Measurements from ENCODE around the gene C14orf93.

The C14orf93 gene

GRCh38 chr14:23056145-23056955 is 46.4 kb upstream of the C14orf93 start:
- H3K27me3 ChIP-seq (replicated peaks in 2 of 5; ENCODE audit: control insufficient read depth in 4 of 5, insufficient read depth in 5 of 5, low read length in 4 of 5) = peaks cover 0 to 7% (median 5%) of the 10 kb centered on the region in 5 experiments
- peaks cover 12 to 26% (median 21%) of the 10 kb centered on the region in 4 experiments for H3K36me3 ChIP-seq (ENCODE audit: control insufficient read depth in 4 of 4, insufficient read depth in 4 of 4, low read length in 3 of 4)
- peak; percentile 74 to 82 (median 79) for DNase-seq
- H3K9me3 ChIP-seq (ENCODE audit: control extremely low read depth in 1 of 5, control insufficient read depth in 4 of 5, insufficient read depth in 2 of 5, low read depth in 1 of 5, low read length in 4 of 5) = no peaks in the 10 kb centered on the region
- WGBS (ENCODE audit: insufficient coverage) = 9% methylated on average over 12 of the region's 17 CpGs
- ChIA-PET POLR2A (interaction anchor here (0.7 to 1.7 kb wide), 2 partner anchors 70 to 205 kb away, joined by 3 to 5 read pairs; no protein-coding TSS in a partner anchor), CTCF (interaction anchor here (0.7 to 33.6 kb wide), 18 partner anchors 10 to 133 kb away, joined by 3 to 933 read pairs (median 5); partner anchors contain the start of genes ACIN1, AJUBA, PRMT5 and PSMB11)
- H3K27ac ChIP-seq (ENCODE audit: insufficient read depth in 1 of 2, low read depth in 1 of 2, low read length in 2 of 2, poor library complexity in 1 of 2, severe bottlenecking in 2 of 2) = no peak overlapping the region
- peaks cover 0 to 21% (median 19%) of the 10 kb centered on the region in 4 experiments for H3K4me1 ChIP-seq (ENCODE audit: control extremely low read depth in 1 of 4, control insufficient read depth in 4 of 4, insufficient read depth in 4 of 4, low read length in 3 of 4)
- peak overlapping the region in 5 of 7 experiments; percentile 38 to 82 (median 79) for H3K4me3 ChIP-seq (ENCODE audit: control insufficient read depth in 1 of 7, extremely low read depth in 1 of 7, insufficient read depth in 4 of 7, low read depth in 2 of 7, low read length in 6 of 7)

GRCh38 chr14:23055621-23056144 is 45.7 kb upstream of the C14orf93 start:
- POLR2A ChIA-PET = interaction anchor here (1.7 kb wide), 1 partner anchor 70 kb away, joined by 5 read pairs; no protein-coding TSS in a partner anchor
- no peak for DNase-seq

GRCh38 chr14:23055147-23055550 is 45.2 kb upstream of the C14orf93 start:
- peaks cover 8 to 17% (median 11%) of the 10 kb centered on the region in 4 experiments for H3K36me3 ChIP-seq (ENCODE audit: control insufficient read depth in 4 of 4, insufficient read depth in 4 of 4, low read length in 3 of 4)
- H3K27me3 ChIP-seq (replicated peaks in 2 of 5; ENCODE audit: control insufficient read depth in 4 of 5, insufficient read depth in 5 of 5, low read length in 4 of 5) = peaks cover 0 to 7% (median 5%) of the 10 kb centered on the region in 5 experiments
- peaks cover 0 to 21% (median 19%) of the 10 kb centered on the region in 4 experiments for H3K4me1 ChIP-seq (ENCODE audit: control extremely low read depth in 1 of 4, control insufficient read depth in 4 of 4, insufficient read depth in 4 of 4, low read length in 3 of 4)
- DNase-seq = no peak
- no peak overlapping the region for H3K4me3 ChIP-seq (ENCODE audit: control insufficient read depth in 1 of 7, extremely low read depth in 1 of 7, insufficient read depth in 4 of 7, low read depth in 2 of 7, low read length in 6 of 7)
- 96% methylated on average over 8 of the region's 12 CpGs for WGBS (ENCODE audit: insufficient coverage)
- POLR2A ChIA-PET = interaction anchor here (1.7 kb wide), 1 partner anchor 69 kb away, joined by 5 read pairs; no protein-coding TSS in a partner anchor
- CTCF ChIA-PET = interaction anchor here (1.3 to 33.6 kb wide), 14 partner anchors 9 to 135 kb away, joined by 3 to 933 read pairs (median 7); partner anchors contain the start of genes ACIN1, AJUBA and PSMB11
- no peaks in the 10 kb centered on the region for H3K9me3 ChIP-seq (ENCODE audit: control extremely low read depth in 1 of 5, control insufficient read depth in 4 of 5, insufficient read depth in 2 of 5, low read depth in 1 of 5, low read length in 4 of 5)
- no peak overlapping the region for H3K27ac ChIP-seq (ENCODE audit: insufficient read depth in 1 of 2, low read depth in 1 of 2, low read length in 2 of 2, poor library complexity in 1 of 2, severe bottlenecking in 2 of 2)

More at GRCh38 chr14:23055621-23056144, 45.7 kb upstream of the C14orf93 start:
- 86% methylated on average over 6 of the region's 6 CpGs for WGBS (ENCODE audit: insufficient coverage)
- no peak overlapping the region for H3K4me3 ChIP-seq (ENCODE audit: control insufficient read depth in 1 of 7, extremely low read depth in 1 of 7, insufficient read depth in 4 of 7, low read depth in 2 of 7, low read length in 6 of 7)
- H3K4me1 ChIP-seq (ENCODE audit: control extremely low read depth in 1 of 4, control insufficient read depth in 4 of 4, insufficient read depth in 4 of 4, low read length in 3 of 4) = peaks cover 0 to 21% (median 19%) of the 10 kb centered on the region in 4 experiments
- no peak overlapping the region for H3K27ac ChIP-seq (ENCODE audit: insufficient read depth in 1 of 2, low read depth in 1 of 2, low read length in 2 of 2, poor library complexity in 1 of 2, severe bottlenecking in 2 of 2)
- H3K9me3 ChIP-seq (ENCODE audit: control extremely low read depth in 1 of 5, control insufficient read depth in 4 of 5, insufficient read depth in 2 of 5, low read depth in 1 of 5, low read length in 4 of 5) = no peaks in the 10 kb centered on the region
- peaks cover 10 to 20% (median 15%) of the 10 kb centered on the region in 4 experiments for H3K36me3 ChIP-seq (ENCODE audit: control insufficient read depth in 4 of 4, insufficient read depth in 4 of 4, low read length in 3 of 4)
- H3K27me3 ChIP-seq (replicated peaks in 2 of 5; ENCODE audit: control insufficient read depth in 4 of 5, insufficient read depth in 5 of 5, low read length in 4 of 5) = peaks cover 0 to 7% (median 5%) of the 10 kb centered on the region in 5 experiments
- CTCF ChIA-PET = interaction anchor here (1.1 to 33.6 kb wide), 17 partner anchors 9 to 134 kb away, joined by 3 to 933 read pairs (median 5); partner anchors contain the start of genes ACIN1, AJUBA, PRMT5 and PSMB11

- peak; percentile 20 to 35 (median 32) for DNase-seq
- CTCF ChIA-PET = interaction anchor here (1.2 to 33.6 kb wide), 11 partner anchors 8 to 66 kb away, joined by 3 to 933 read pairs (median 9); partner anchors contain the start of genes AJUBA and PSMB11
- H3K27ac ChIP-seq (ENCODE audit: insufficient read depth in 1 of 2, low read depth in 1 of 2, low read length in 2 of 2, poor library complexity in 1 of 2, severe bottlenecking in 2 of 2) = no peak overlapping the region
- 87% methylated on average over 12 of the region's 17 CpGs for whole genome bisulfite sequencing (ENCODE audit: insufficient coverage)
- peaks cover 0 to 21% (median 19%) of the 10 kb centered on the region in 4 experiments for H3K4me1 ChIP-seq (ENCODE audit: control extremely low read depth in 1 of 4, control insufficient read depth in 4 of 4, insufficient read depth in 4 of 4, low read length in 3 of 4)
- no peak overlapping the region for H3K4me3 ChIP-seq (ENCODE audit: control insufficient read depth in 1 of 7, extremely low read depth in 1 of 7, insufficient read depth in 4 of 7, low read depth in 2 of 7, low read length in 6 of 7)
- POLR2A ChIA-PET = interaction anchor here (1.1 kb wide), 1 partner anchor 54 kb away, joined by 3 read pairs; no protein-coding TSS in a partner anchor
- H3K36me3 ChIP-seq (ENCODE audit: control insufficient read depth in 4 of 4, insufficient read depth in 4 of 4, low read length in 3 of 4) = peaks cover 6 to 10% (median 7%) of the 10 kb centered on the region in 4 experiments
- peaks cover 0 to 7% (median 5%) of the 10 kb centered on the region in 5 experiments for H3K27me3 ChIP-seq (replicated peaks in 2 of 5; ENCODE audit: control insufficient read depth in 4 of 5, insufficient read depth in 5 of 5, low read length in 4 of 5)
- H3K9me3 ChIP-seq (ENCODE audit: control extremely low read depth in 1 of 5, control insufficient read depth in 4 of 5, insufficient read depth in 2 of 5, low read depth in 1 of 5, low read length in 4 of 5) = no peaks in the 10 kb centered on the region
These were observed 44.3 kb upstream of the C14orf93 start for GRCh38 chr14:23054000-23054811.

- CTCF ChIA-PET = interaction anchor here (1.2 to 33.6 kb wide), 4 partner anchors 11 to 65 kb away, joined by 3 to 933 read pairs (median 24); partner anchors contain the start of genes AJUBA and PSMB11
- POLR2A ChIA-PET = no interaction called here
These were observed 43.5 kb upstream of the C14orf93 start for GRCh38 chr14:23053426-23053825.

GRCh38 chr14:23052671-23053070 is 42.7 kb upstream of the C14orf93 start:
- Histone ChIP-seq H3K9me3 (ENCODE audit: control extremely low read depth in 1 of 5, control insufficient read depth in 4 of 5, insufficient read depth in 2 of 5, low read depth in 1 of 5, low read length in 4 of 5) (peaks cover 0 to 2% (median 0%) of the 10 kb centered on the region in 5 experiments), H3K27ac (ENCODE audit: insufficient read depth in 1 of 2, low read depth in 1 of 2, low read length in 2 of 2, poor library complexity in 1 of 2, severe bottlenecking in 2 of 2) (no peak overlapping the region), H3K4me3 (ENCODE audit: control insufficient read depth in 1 of 7, extremely low read depth in 1 of 7, insufficient read depth in 4 of 7, low read depth in 2 of 7, low read length in 6 of 7) (no peak overlapping the region), H3K4me1 (ENCODE audit: control extremely low read depth in 1 of 4, control insufficient read depth in 4 of 4, insufficient read depth in 4 of 4, low read length in 3 of 4) (peaks cover 0 to 14% (median 14%) of the 10 kb centered on the region in 4 experiments), H3K27me3 (replicated peaks in 2 of 5; ENCODE audit: control insufficient read depth in 4 of 5, insufficient read depth in 5 of 5, low read length in 4 of 5) (peaks cover 0 to 7% (median 5%) of the 10 kb centered on the region in 5 experiments), H3K36me3 (ENCODE audit: control insufficient read depth in 4 of 4, insufficient read depth in 4 of 4, low read length in 3 of 4) (no peaks in the 10 kb centered on the region)
- ChIA-PET CTCF (interaction anchor here (0.8 to 33.6 kb wide), 6 partner anchors 10 to 64 kb away, joined by 3 to 933 read pairs (median 4); partner anchors contain the start of genes AJUBA and PSMB11), POLR2A (no interaction called here)
- DNase-seq = no peak
- 100% methylated on average over 2 of the region's 3 CpGs for WGBS (ENCODE audit: insufficient coverage)

More at GRCh38 chr14:23053426-23053825, 43.5 kb upstream of the C14orf93 start:
- Histone ChIP-seq H3K4me1 (ENCODE audit: control extremely low read depth in 1 of 4, control insufficient read depth in 4 of 4, insufficient read depth in 4 of 4, low read length in 3 of 4) (peaks cover 0 to 21% (median 19%) of the 10 kb centered on the region in 4 experiments), H3K9me3 (ENCODE audit: control extremely low read depth in 1 of 5, control insufficient read depth in 4 of 5, insufficient read depth in 2 of 5, low read depth in 1 of 5, low read length in 4 of 5) (peaks cover 0 to under 1% (median 0%) of the 10 kb centered on the region in 5 experiments), H3K4me3 (ENCODE audit: control insufficient read depth in 1 of 7, extremely low read depth in 1 of 7, insufficient read depth in 4 of 7, low read depth in 2 of 7, low read length in 6 of 7) (no peak overlapping the region), H3K36me3 (ENCODE audit: control insufficient read depth in 4 of 4, insufficient read depth in 4 of 4, low read length in 3 of 4) (peaks cover 0 to 3% (median 0%) of the 10 kb centered on the region in 4 experiments), H3K27me3 (replicated peaks in 2 of 5; ENCODE audit: control insufficient read depth in 4 of 5, insufficient read depth in 5 of 5, low read length in 4 of 5) (peaks cover 0 to 7% (median 5%) of the 10 kb centered on the region in 5 experiments), H3K27ac (ENCODE audit: insufficient read depth in 1 of 2, low read depth in 1 of 2, low read length in 2 of 2, poor library complexity in 1 of 2, severe bottlenecking in 2 of 2) (no peak overlapping the region)
- no peak for DNase-seq
- WGBS (ENCODE audit: insufficient coverage) = 100% methylated on average over 6 of the region's 10 CpGs

Measured in common myeloid progenitor, CD34-positive (primary cell).